Liver (tissue), 9 donors: Measurements from ENCODE around the gene UBE2F. TPM values are rescaled to one million over a fixed set of nuclear protein-coding genes. Genes with fewer than 3 reads are reported as not detected.

Source experiments
- DNase-seq: peaks from one replicate; pipeline ENCODE4 v3.0.0-alpha.2; 2017; ENCODE audit warnings: low spot score
- H3K27ac ChIP-seq, 2 donors: one replicate each; pipeline ENCODE4 v1.7.0; 2013; ENCODE audit warnings: inconsistent platforms in 2 of 2, low read length in 2 of 2, control low read depth in 1 of 2, low read depth in 1 of 2, mild to moderate bottlenecking in 1 of 2
- H3K27me3 ChIP-seq, 4 donors: one replicate each; pipeline versions ENCODE4 v1.6.1 to v1.7.0; 2013; ENCODE audit warnings: low read length in 3 of 4, inconsistent platforms in 1 of 4, mild to moderate bottlenecking in 1 of 4, moderate library complexity in 1 of 4; ENCODE audit not compliant: control insufficient read depth in 4 of 4, insufficient read depth in 4 of 4
- H3K36me3 ChIP-seq, 4 donors: one replicate each; pipeline versions ENCODE4 v1.6.1 to v1.7.0; 2013; ENCODE audit warnings: low read length in 3 of 4, mild to moderate bottlenecking in 3 of 4, low read depth in 1 of 4, moderate library complexity in 1 of 4; ENCODE audit not compliant: control insufficient read depth in 4 of 4, insufficient read depth in 3 of 4
- H3K4me1 ChIP-seq, 4 donors: one replicate each; pipeline versions ENCODE4 v1.6.1 to v1.7.0; 2013; ENCODE audit warnings: low read length in 3 of 4, mild to moderate bottlenecking in 3 of 4, moderate library complexity in 1 of 4; ENCODE audit not compliant: control insufficient read depth in 4 of 4, insufficient read depth in 4 of 4
- H3K4me3 ChIP-seq, 3 donors: one replicate each; pipeline versions ENCODE4 v1.6.1 to v1.7.0; 2013; ENCODE audit warnings: low read length in 3 of 3, control low read depth in 1 of 3, low read depth in 1 of 3, mild to moderate bottlenecking in 1 of 3
- H3K9ac ChIP-seq, 2 donors: one replicate each; pipeline ENCODE4 v1.7.0; 2013; ENCODE audit warnings: low read length in 2 of 2, mild to moderate bottlenecking in 2 of 2, moderate library complexity in 2 of 2, control low read depth in 1 of 2, low read depth in 1 of 2
- H3K9me3 ChIP-seq, 4 donors: one replicate each; pipeline versions ENCODE4 v1.6.1 to v1.7.0; 2013; ENCODE audit warnings: low read length in 3 of 4; ENCODE audit not compliant: control insufficient read depth in 4 of 4
- EGR1 ChIP-seq, 2 donors: IDR thresholded peaks; 2 replicates each; pipeline ENCODE4 v1.6.1; 2016 to 2018; ENCODE audit warnings: antibody characterized with exemption in 2 of 2, low read depth in 2 of 2
- FOXA1 ChIP-seq: IDR thresholded peaks from 2 replicates; pipeline ENCODE4 v1.6.1; 2016; ENCODE audit warnings: antibody characterized with exemption
- FOXA2 ChIP-seq: IDR thresholded peaks from 2 replicates; pipeline ENCODE4 v1.6.1; 2016; ENCODE audit warnings: antibody characterized with exemption
- GABPA ChIP-seq, 2 donors: IDR thresholded peaks in 1 of 2; conservative IDR thresholded peaks in 1 of 2; 2 replicates each; pipeline ENCODE4 v1.6.1; 2016; ENCODE audit warnings: antibody characterized with exemption in 2 of 2, mild to moderate bottlenecking in 1 of 2, moderate library complexity in 1 of 2
- HNF4A ChIP-seq, 2 donors: conservative IDR thresholded peaks; 2 replicates each; pipeline ENCODE4 v1.6.1; 2016; ENCODE audit warnings: antibody characterized with exemption in 2 of 2, mild to moderate bottlenecking in 2 of 2
- HNF4G ChIP-seq: IDR thresholded peaks from 2 replicates; pipeline ENCODE4 v1.6.1; 2016; ENCODE audit warnings: antibody characterized with exemption
- JUND ChIP-seq, 2 donors: IDR thresholded peaks; 2 replicates each; pipeline ENCODE4 v1.6.1; 2016; ENCODE audit warnings: antibody characterized with exemption in 2 of 2
- NR2F2 ChIP-seq: IDR thresholded peaks from 2 replicates; pipeline ENCODE4 v1.6.1; 2016; ENCODE audit warnings: antibody characterized with exemption
- RAD21 ChIP-seq, 2 donors: IDR thresholded peaks; 2 replicates each; pipeline ENCODE4 v1.6.1; 2016; ENCODE audit warnings: antibody characterized with exemption in 2 of 2, mild to moderate bottlenecking in 2 of 2
- RXRA ChIP-seq, 2 donors: IDR thresholded peaks; 2 replicates each; pipeline ENCODE4 v1.6.1; 2017 to 2018; ENCODE audit warnings: antibody characterized with exemption in 2 of 2, mild to moderate bottlenecking in 1 of 2
- SP1 ChIP-seq: IDR thresholded peaks from 2 replicates; pipeline ENCODE4 v1.6.1; 2018; ENCODE audit warnings: antibody characterized with exemption, mild to moderate bottlenecking
- TAF1 ChIP-seq: conservative IDR thresholded peaks from 2 replicates; pipeline ENCODE4 v1.6.1; 2016; ENCODE audit warnings: antibody characterized with exemption, mild to moderate bottlenecking
- YY1 ChIP-seq: IDR thresholded peaks from 2 replicates; pipeline ENCODE4 v1.6.1; 2016; ENCODE audit warnings: antibody characterized with exemption, mild to moderate bottlenecking
- WGBS: extraction: QIAGEN DNeasy Blood & Tissue Kit; methylation state at CpG from one replicate; pipeline ENCODE4 v1.1.7; 2013; 5-methylcytosine and 5-hydroxymethylcytosine counted together
- polyA plus RNA-seq, 2 donors: library from polyadenylated mRNA; stranded (reverse) in 1 of 2; unstranded in 1 of 2; fragments of 200-250 nt in 1 of 2; fragments of >200 nt in 1 of 2; fragmentation: Nextera tagmentation in 1 of 2; extraction: Ambion mirVana in 1 of 2; gene quantifications; one replicate each; pipeline versions ENCODE4 v1.2.1 to v1.2.3, GENCODE V29; 2013 to 2015
- total RNA-seq, 2 donors: library from RNA; depleted of rRNA; stranded (reverse); fragments of >200 nt; gene quantifications; one replicate each; pipeline ENCODE4 v1.2.3, GENCODE V29; 2014
- TF ChIP-seq, protein P1 (sequence below): IDR thresholded peaks from 2 replicates; pipeline ENCODE4 v1.6.1; 2016; ENCODE audit warnings: antibody characterized with exemption
- TF ChIP-seq, protein P2 (sequence below): IDR thresholded peaks from 2 replicates; pipeline ENCODE4 v1.6.1; 2016; ENCODE audit warnings: antibody characterized with exemption, mild to moderate bottlenecking
- TF ChIP-seq, protein P3 (sequence below): fragments of 150-350 bp; IDR thresholded peaks from 2 replicates; pipeline ENCODE4 v1.5.1; 2017; ENCODE audit warnings: improper control_type of control experiment, low read depth, low read length; ENCODE audit not compliant: missing input control
- TF ChIP-seq, protein P4 (sequence below): IDR thresholded peaks from 2 replicates; pipeline ENCODE4 v1.6.1; 2016; ENCODE audit warnings: antibody characterized with exemption
- TF ChIP-seq, protein P5 (sequence below): IDR thresholded peaks from 2 replicates; pipeline ENCODE4 v1.6.1; 2016; ENCODE audit warnings: antibody characterized with exemption
- donor health status: healthy.
- donor health status: healthy.
- donor health status: healthy.
- donor health status: healthy.
- donor health status: healthy.

Gene UBE2F
- total and polyA plus RNA-seq, 4 donors, result 30.5 to 55.3 (median 32.1) TPM

DNA sequence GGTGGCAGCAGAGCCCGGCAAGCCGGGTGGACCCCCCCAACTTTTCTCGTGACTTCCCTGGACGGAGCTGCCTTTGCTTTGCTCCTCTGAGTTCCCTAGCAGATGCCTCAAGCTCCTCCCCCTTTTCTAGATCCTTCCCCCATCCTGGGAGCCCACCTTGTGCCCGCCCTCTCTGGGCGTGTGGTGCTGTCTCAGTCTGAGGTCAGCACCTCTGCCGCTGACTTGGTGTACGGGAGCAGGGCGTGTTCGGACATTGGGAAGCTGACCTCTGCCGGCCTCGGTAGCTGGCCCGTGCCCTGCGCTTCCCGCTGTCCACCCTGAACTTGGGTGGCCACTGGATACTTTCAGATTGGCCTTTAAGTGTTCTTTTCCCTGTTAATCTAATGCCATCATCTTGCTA, 113.7 kb downstream of the UBE2F start:
- Histone ChIP-seq H3K9me3 (peaks cover 0 to 5% (median 0%) of the 10 kb centered on the region in 4 donors), H3K27ac (peak overlapping the region; percentile 57 to 84), H3K4me3 (peak overlapping the region in 1 of 3 donors; percentile 57), H3K9ac (no peak overlapping the region), H3K27me3 (no peaks in the 10 kb centered on the region), H3K36me3 (peaks cover 11 to 31% (median 24%) of the 10 kb centered on the region in 4 donors), H3K4me1 (peaks cover 0 to 31% (median 10%) of the 10 kb centered on the region in 4 donors)
- 99% methylated on average over 15 of the region's 15 CpGs for WGBS
- no peak for TF ChIP-seq RXRA (IDR thresholded peaks at IDR 0.05)
- no peak for TF ChIP-seq SP1
- no peak for TF ChIP-seq HNF4A (conservative IDR thresholded peaks at IDR 0.05)
- TF ChIP-seq EGR1 (IDR thresholded peaks at IDR 0.05; ENCODE audit: low read depth in 2 of 2), result no peak
- no peak for TF ChIP-seq RAD21 (IDR thresholded peaks at IDR 0.05)
- no peak for TF ChIP-seq TAF1
- no peak for TF ChIP-seq HNF4G
- no peak for TF ChIP-seq GABPA (IDR thresholded peaks at IDR 0.05 in 1 of 2, conservative IDR thresholded peaks at IDR 0.05 in 1 of 2)
- TF ChIP-seq FOXA1, result no peak
- TF ChIP-seq, protein P1, sequence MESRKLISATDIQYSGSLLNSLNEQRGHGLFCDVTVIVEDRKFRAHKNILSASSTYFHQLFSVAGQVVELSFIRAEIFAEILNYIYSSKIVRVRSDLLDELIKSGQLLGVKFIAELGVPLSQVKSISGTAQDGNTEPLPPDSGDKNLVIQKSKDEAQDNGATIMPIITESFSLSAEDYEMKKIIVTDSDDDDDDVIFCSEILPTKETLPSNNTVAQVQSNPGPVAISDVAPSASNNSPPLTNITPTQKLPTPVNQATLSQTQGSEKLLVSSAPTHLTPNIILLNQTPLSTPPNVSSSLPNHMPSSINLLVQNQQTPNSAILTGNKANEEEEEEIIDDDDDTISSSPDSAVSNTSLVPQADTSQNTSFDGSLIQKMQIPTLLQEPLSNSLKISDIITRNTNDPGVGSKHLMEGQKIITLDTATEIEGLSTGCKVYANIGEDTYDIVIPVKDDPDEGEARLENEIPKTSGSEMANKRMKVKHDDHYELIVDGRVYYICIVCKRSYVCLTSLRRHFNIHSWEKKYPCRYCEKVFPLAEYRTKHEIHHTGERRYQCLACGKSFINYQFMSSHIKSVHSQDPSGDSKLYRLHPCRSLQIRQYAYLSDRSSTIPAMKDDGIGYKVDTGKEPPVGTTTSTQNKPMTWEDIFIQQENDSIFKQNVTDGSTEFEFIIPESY, result no peak
- TF ChIP-seq, protein P2, sequence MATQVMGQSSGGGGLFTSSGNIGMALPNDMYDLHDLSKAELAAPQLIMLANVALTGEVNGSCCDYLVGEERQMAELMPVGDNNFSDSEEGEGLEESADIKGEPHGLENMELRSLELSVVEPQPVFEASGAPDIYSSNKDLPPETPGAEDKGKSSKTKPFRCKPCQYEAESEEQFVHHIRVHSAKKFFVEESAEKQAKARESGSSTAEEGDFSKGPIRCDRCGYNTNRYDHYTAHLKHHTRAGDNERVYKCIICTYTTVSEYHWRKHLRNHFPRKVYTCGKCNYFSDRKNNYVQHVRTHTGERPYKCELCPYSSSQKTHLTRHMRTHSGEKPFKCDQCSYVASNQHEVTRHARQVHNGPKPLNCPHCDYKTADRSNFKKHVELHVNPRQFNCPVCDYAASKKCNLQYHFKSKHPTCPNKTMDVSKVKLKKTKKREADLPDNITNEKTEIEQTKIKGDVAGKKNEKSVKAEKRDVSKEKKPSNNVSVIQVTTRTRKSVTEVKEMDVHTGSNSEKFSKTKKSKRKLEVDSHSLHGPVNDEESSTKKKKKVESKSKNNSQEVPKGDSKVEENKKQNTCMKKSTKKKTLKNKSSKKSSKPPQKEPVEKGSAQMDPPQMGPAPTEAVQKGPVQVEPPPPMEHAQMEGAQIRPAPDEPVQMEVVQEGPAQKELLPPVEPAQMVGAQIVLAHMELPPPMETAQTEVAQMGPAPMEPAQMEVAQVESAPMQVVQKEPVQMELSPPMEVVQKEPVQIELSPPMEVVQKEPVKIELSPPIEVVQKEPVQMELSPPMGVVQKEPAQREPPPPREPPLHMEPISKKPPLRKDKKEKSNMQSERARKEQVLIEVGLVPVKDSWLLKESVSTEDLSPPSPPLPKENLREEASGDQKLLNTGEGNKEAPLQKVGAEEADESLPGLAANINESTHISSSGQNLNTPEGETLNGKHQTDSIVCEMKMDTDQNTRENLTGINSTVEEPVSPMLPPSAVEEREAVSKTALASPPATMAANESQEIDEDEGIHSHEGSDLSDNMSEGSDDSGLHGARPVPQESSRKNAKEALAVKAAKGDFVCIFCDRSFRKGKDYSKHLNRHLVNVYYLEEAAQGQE, result no peak
- no peak for TF ChIP-seq NR2F2
- no peak for TF ChIP-seq JUND (IDR thresholded peaks at IDR 0.05)
- TF ChIP-seq YY1, result no peak
- TF ChIP-seq, protein P3, sequence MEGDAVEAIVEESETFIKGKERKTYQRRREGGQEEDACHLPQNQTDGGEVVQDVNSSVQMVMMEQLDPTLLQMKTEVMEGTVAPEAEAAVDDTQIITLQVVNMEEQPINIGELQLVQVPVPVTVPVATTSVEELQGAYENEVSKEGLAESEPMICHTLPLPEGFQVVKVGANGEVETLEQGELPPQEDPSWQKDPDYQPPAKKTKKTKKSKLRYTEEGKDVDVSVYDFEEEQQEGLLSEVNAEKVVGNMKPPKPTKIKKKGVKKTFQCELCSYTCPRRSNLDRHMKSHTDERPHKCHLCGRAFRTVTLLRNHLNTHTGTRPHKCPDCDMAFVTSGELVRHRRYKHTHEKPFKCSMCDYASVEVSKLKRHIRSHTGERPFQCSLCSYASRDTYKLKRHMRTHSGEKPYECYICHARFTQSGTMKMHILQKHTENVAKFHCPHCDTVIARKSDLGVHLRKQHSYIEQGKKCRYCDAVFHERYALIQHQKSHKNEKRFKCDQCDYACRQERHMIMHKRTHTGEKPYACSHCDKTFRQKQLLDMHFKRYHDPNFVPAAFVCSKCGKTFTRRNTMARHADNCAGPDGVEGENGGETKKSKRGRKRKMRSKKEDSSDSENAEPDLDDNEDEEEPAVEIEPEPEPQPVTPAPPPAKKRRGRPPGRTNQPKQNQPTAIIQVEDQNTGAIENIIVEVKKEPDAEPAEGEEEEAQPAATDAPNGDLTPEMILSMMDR, result no peak
- TF ChIP-seq, protein P4, sequence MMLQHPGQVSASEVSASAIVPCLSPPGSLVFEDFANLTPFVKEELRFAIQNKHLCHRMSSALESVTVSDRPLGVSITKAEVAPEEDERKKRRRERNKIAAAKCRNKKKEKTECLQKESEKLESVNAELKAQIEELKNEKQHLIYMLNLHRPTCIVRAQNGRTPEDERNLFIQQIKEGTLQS, result no peak
- TF ChIP-seq FOXA2, result no peak
- TF ChIP-seq, protein P5, sequence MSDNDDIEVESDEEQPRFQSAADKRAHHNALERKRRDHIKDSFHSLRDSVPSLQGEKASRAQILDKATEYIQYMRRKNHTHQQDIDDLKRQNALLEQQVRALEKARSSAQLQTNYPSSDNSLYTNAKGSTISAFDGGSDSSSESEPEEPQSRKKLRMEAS, result no peak
- no peak for DNase-seq
